Ishikawa (cell line): ENCODE data around the gene KCNIP4.

ENCODE experiments used
- CEBPB ChIP-seq: IDR thresholded peaks from 2 replicates; pipeline ENCODE4 v1.6.1; 2012
- CREB1 ChIP-seq: IDR thresholded peaks from 2 replicates; pipeline ENCODE4 v1.6.1; 2012; ENCODE audit warnings: low read depth
- EGR1 ChIP-seq: IDR thresholded peaks from 2 replicates; pipeline ENCODE4 v1.6.1; 2012
- EP300 ChIP-seq: IDR thresholded peaks from 2 replicates; pipeline ENCODE4 v1.6.1; 2012; ENCODE audit warnings: borderline replicate concordance
- FOXM1 ChIP-seq: IDR thresholded peaks from 2 replicates; pipeline ENCODE4 v1.6.1; 2012; ENCODE audit warnings: low read depth, borderline replicate concordance
- MAX ChIP-seq: IDR thresholded peaks from 2 replicates; pipeline ENCODE4 v1.6.1; 2012
- NFIC ChIP-seq: IDR thresholded peaks from 2 replicates; pipeline ENCODE4 v1.6.1; 2012
- RAD21 ChIP-seq: IDR thresholded peaks from 2 replicates; pipeline ENCODE4 v1.6.1; 2012; ENCODE audit warnings: low read depth
- REST ChIP-seq: IDR thresholded peaks from 2 replicates; pipeline ENCODE4 v1.6.1; 2012; ENCODE audit warnings: low read depth, mild to moderate bottlenecking
- TAF1 ChIP-seq: IDR thresholded peaks from 2 replicates; pipeline ENCODE4 v1.6.1; 2012; ENCODE audit warnings: low read depth, mild to moderate bottlenecking
- TCF12 ChIP-seq: IDR thresholded peaks from 2 replicates; pipeline ENCODE4 v1.6.1; 2012; ENCODE audit warnings: low read depth
- TEAD4 ChIP-seq: IDR thresholded peaks from 2 replicates; pipeline ENCODE4 v1.6.1; 2012
- USF1 ChIP-seq: IDR thresholded peaks from 2 replicates; pipeline ENCODE4 v1.6.1; 2012
- YY1 ChIP-seq: IDR thresholded peaks from 2 replicates; pipeline ENCODE4 v1.6.1; 2012; ENCODE audit warnings: low read depth
- ZBTB7A ChIP-seq: IDR thresholded peaks from 2 replicates; pipeline ENCODE4 v1.6.1; 2012; ENCODE audit warnings: low read depth

The KCNIP4 gene

DNA sequence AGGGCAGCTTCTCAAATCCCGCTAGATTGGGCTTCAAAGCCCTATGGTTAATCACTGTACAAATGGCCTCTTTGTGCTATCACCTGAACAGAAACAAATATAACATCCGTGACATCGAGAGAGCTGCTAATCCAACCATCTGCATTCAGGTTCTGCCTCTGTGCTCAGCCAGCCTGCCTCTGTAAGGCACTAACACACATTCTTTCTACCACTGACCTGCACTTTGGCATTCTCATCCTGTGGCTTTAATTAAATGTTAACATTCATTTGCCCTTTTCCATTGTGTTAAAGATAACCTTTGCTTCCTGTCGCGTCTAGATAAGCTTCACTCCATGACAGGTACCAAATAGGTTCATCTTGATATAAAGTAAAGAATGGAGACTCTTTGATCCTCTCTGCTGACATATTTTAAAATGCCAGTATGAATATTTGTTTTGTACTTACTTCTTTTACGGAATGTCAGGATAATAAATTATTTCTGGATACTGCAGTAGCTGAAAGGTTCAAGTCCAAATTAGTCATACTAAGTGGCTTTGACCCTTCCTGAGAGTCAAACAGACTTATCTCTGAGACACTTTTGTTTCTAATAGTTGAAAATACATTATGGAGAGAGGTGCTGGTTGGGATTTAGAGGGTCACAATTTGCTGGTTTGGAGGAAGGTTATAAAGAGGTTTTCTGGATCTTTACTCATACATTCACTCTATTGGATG is 742.6 kb downstream of the KCNIP4 start:
- TF ChIP-seq NFIC (no peak), MAX (no peak), ZBTB7A (no peak), RAD21 (no peak), YY1 (no peak), USF1 (no peak), EGR1 (no peak), CREB1 (no peak), TAF1 (no peak), TEAD4 (no peak), EP300 (no peak), FOXM1 (no peak), REST (no peak), CEBPB (no peak), TCF12 (no peak)

GRCh38 chr4:21203416-21203815 is 745.2 kb downstream of the KCNIP4 start:
- TF ChIP-seq ZBTB7A, result no peak
- TF ChIP-seq YY1, result no peak
- no peak for TF ChIP-seq NFIC
- no peak for TF ChIP-seq RAD21
- TF ChIP-seq EGR1, result no peak
- TF ChIP-seq TEAD4, result no peak
- no peak for TF ChIP-seq USF1
- TF ChIP-seq TCF12, result no peak
- no peak for TF ChIP-seq CREB1
- no peak for TF ChIP-seq MAX
- TF ChIP-seq EP300, result no peak
- TF ChIP-seq CEBPB, result no peak
- no peak for TF ChIP-seq TAF1
- TF ChIP-seq FOXM1, result no peak
- no peak for TF ChIP-seq REST

DNA sequence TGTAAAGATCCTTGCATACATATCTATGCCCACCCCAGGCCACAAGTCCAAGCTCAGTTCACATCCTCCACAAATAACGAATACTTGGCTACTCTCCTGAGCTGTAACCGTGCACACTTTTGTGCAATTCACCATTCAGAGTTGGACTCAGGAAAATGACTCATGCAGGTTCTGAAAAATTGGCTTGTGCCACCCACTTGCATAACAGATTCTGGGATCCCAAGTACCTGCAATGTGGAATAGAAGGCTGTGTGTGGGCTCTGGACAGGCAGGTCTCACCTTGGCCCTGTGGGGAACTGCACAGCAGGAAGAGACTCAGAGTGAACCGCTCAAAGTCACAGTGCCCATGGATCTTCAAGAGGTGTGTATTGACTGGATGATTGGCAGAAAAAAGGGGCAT is 745.6 kb downstream of the KCNIP4 start:
- TF ChIP-seq EP300 (no peak), YY1 (no peak), EGR1 (no peak), FOXM1 (no peak), ZBTB7A (no peak), CEBPB (no peak), CREB1 (no peak)

- TF ChIP-seq MAX, result no peak
- TF ChIP-seq TCF12, result no peak
- TF ChIP-seq RAD21, result no peak
- TF ChIP-seq CEBPB, result no peak
- TF ChIP-seq TAF1, result no peak
- TF ChIP-seq USF1, result no peak
These were observed 749.9 kb downstream of the KCNIP4 start for GRCh38 chr4:21198683-21199082.

DNA sequence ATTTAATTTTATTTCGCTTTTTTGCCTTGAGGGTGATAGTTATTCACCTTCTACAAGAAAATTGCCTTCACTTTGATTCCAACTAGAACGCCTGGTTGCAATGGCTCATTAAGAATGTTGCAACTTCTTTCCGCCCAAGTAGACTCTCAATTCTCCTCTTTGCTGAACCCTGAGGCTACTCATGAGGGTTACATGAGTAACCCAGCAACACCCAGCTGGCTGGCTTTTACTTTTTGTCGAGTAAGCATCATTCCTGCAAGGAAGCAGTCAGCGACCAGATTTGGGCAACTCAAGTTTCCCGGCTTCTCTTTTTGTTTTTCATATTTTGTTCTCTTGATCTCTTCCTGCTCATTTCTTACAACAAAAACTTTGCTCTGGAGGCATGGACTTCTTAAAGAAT is 752.9 kb downstream of the KCNIP4 start:
- TF ChIP-seq CREB1 (no peak), TCF12 (no peak), TAF1 (no peak), EP300 (no peak), NFIC (no peak), RAD21 (no peak)
